Skin of body (tissue), 2 donors: Measurements from ENCODE around the gene GDF7. TPM values are rescaled to one million over a fixed set of nuclear protein-coding genes. Genes with fewer than 3 reads are reported as not detected.

Source experiments
- DNase-seq: peaks from one replicate; lab custom pipeline; 2025; lab: John Stamatoyannopoulos, UW
- total RNA-seq: library from RNA; depleted of rRNA; stranded (reverse); fragments of >200 nt; gene quantifications from one replicate; pipeline ENCODE4 v1.2.3, GENCODE V29; 2014

GDF7 gene
- total RNA-seq, 1 donor from 2014 or later, result 0.89 TPM

DNA sequence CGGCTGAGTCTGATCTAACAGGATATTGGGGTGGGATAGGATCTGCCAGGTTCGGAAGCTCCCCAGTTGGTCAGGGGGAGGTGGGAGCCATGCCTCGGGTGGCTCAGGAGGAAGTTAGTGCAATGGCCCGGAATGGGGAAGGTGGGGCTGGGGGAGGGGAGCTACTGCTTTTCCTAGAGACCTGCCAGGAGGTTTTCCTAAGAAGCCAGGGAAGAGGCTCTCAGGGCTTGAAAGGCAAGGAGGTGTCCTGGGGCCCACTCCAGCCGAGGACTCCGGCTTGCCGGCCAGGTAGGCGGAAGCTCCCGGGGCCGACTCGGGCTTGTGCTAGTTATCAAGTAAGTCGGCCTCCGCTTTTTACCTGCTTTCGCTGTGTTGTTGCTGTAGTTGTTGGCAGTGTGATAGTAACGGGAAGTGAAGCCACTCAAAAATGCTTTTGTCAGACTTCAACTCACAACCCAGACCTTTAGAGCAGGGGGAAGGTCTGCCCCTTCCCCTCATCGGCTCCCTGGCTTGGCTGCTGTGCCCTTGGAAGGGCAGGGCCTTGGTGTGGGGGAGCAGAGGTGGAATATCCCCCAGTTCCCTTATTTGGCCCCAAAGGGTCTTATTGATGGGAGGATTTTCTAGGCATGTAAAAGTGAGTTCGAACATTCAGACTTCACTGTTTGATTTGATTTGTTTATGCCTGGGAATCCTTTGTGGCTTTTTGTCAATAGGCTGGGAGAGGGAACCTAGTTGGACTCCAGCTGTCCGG, 5.4 kb downstream of the GDF7 start:
- DNase-seq, result no peak

DNA sequence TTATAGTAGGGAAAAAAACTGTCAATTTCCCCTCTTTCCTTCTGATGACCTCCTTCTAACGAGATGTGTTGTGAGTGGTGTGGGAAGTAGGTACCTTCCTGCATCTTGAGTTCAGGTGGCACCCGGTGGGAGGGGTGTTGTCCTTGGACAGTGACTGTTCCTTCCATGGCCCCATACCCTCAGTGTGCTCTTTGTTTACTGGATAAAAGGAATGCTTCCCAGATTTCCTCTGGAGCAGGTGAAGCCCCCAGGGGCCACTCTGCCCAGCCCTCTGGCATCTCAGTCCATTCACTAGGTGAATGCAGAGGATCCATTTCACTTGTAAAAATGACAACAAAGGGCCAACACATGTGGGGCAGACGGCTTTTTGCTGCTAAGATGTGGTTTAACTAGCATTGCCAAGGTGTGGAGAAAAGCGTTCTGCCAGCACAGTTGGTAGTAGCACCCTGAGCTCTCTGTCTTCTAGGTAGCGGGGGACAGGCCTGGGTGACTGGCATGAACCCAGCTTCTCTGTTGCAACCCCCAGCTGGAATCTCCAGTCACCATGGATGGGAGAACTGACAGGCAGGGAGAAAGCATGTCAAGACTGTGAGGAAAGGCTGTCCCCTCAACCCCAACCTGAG, 6.9 kb downstream of the GDF7 start:
- DNase-seq, result no peak

DNA sequence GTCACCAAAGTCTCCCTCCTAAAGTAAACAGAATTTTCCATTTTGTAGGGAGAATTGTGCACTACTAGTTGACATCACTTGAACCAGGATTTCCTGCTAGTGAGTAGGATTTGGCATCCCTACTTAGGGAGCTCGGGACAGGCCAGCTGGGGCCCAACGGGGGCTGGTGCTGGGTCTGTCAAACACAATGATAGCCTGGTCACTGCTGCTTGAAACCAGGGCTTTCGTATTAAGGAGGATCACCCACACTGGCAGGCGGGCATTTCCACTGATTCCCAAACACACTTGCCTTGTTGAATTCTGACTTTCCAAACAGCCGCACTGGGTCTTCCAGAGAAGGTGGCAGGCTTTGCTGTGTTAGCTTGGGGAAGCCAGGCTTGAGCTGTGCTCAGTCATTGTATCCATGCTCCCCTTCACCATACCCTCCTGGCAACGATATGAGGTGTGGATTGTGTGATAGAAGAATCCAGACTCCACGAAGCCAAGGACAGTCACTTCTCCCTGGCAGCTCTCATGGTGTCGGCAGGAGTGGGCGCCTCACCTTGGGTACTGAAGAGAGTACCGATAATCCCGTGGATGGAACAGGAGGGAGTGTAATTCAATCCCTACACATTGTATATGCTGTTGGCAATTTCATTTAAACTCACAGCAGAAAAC, 7.5 kb downstream of the GDF7 start:
- DNase-seq, result no peak

DNA sequence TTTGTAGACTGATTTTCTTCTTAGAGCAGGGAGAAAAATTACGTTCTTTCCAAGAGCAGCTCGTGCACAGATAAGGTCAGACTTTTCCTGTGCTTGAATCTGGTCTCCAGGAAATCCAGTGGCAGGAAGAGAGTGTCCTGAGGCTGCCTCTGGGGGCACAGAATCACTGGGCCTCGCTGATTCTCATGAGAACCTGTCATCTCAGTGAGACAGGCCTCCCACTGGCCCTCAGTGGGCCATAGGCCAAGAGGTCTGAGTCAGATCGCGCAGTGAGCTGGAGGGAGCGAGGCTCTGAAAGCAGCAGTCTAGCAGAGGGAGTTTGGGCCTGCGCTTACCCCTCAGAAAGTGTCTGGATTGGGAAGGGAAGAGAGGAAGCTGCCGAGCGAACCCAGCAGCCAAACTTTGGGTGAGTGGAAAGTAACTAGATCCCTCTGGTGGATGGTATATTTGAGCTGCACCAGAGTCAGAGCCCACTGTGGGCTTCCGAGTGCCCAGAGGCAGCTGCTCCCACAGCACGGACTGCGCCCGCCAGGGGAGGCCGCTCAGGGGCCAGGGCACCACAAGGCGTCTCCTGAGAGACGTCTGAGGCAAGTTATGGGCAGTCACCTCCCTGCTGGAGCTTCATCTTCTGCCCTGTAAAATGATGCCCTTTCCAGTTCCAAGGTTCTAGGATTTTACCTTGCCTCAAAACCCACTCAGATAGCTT, 8.2 kb downstream of the GDF7 start:
- no peak for DNase-seq

DNA sequence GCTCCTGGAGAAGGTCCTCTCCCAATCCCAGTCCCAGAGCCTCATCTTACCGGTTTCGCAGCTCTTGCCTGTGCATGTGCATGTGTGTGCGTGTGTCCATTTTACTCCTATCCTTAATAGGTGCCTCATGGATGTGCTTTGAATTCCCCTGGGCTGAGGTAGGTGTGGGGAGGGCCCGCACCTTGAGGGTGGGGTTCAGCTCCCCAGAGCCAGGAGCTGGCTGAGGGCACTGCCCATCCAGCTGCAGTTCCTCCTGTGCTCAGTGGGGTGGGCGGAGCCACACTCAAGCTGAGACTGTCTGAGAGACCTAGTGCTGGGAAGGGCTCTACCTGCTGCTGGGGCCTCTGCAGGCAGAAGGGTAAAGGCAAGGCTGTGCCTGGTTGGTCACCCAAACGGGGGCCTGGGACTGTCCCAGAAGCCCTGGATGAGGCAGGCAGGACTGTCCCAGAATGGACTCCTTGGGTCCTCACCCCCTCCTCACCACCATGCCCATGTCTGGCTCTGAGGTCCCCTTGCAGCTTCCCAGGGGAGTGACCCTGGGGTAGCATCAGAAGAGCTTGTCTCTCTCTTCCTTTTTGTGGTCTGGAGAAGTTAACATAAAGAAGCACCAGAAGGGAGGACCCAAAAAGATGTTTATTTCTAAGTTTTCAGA, 8.9 kb downstream of the GDF7 start:
- no peak for DNase-seq

DNA sequence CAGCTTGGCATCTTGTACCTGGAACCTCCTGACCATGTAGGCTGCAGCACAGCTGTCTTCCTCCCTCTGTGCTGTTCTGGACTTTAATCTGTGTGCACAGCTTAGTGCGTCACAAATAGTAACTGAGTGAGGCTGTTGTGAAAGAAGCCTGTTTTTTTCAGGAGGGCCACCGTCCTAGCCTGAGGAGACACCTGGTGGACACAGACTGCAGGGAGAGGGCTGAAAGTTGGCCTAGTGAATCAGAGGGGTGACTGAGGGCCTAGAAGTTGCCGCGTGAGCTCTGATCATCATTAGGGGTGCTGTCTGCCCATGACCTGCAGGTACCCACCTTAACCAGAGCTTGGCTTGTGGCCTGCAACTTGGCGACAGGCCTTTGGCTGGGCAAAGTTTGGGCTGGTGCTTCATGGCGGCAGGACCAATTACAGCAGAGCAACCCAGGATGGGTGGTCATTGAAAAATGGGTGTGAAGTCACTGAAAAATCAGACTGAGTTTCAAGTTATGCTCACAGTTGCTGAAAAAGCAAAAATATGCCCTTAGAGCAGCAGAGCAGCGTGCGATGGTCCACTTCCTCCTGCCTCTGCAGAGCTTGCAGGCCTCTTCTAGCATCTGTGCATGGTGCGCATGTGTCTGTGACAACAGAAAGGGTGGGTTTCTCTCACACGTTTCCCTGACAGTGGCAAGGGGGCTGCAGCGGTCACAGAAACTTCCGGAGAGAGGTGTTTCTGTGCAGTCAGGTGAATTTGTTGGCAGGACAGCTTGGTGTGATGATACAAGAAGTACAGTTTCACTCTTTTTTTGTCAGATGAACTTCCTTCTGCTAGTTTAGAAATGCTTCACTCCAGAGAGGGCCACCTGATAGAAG, 9.6 kb downstream of the GDF7 start:
- DNase-seq, result no peak

DNA sequence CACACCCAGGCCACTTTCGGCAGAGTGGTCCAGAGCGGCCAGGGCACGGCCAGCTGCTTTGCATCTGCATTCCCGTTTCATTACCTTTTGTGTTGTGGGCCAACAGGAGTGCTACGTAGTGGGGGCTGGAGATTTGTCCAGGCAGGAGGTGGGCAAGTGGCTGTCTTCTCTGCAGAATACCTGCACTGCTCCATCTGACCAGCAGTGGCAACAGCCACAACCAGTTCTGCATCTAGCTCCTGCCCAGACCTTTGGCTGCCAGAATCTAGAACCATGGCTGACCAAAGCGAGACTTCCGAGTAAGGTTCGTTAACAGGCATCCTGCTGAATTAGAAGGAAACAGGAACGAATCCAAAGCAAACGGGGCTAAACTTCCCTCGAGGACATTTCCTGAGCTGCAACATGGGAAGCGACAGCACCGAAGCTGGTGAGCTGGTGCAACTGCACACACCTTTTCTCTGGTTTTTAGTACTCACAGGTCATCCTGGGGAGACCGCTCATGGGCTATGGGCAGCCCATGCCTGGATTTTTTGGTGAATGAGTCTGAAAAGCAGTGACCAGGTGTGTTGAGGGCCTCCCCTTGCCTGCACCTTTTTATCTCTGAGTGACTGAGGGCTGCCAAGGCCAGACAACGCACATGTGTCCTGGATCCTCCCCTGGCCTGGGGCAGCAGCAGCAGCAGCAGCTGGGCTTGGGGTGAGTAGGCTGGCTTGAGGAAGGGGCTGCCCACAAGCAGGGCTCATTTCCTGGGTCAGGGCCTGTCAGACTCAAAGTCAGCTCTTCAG, 10.5 kb downstream of the GDF7 start:
- no peak for DNase-seq

DNA sequence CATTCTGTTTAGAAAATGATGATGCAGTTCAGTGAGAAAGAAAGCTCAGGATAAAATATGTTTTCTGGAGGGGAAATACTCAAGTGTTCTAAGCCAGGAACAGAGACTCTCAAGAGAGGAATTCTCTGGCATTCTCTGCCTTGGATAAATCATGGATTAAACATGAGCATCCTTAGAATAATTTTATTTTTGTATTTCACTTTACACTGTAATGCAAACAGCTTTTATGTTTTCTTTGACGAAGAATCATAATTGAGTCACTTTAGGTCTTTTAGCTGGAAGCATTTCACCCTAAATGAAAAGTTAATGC, 11.1 kb downstream of the GDF7 start:
- no peak for DNase-seq

DNA sequence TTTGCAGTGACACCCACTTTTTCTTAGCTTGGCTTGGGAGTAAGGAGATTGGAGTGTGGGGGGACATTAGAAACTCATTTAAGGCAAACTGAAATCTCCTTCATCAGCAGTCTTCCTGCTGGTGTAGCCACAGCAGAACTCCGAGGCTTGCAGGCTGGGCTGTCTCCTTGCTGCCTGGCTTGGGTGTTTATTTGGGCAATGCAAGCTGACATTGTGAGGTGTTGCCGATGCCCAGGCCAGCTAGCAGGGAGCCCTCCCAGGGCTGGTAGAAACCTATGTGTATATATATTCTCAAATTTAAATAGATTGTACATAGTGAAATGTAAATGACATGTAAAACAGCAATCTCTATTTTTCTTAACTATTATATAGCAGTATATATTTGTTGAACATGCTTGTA, 11.8 kb downstream of the GDF7 start:
- no peak for DNase-seq

DNA sequence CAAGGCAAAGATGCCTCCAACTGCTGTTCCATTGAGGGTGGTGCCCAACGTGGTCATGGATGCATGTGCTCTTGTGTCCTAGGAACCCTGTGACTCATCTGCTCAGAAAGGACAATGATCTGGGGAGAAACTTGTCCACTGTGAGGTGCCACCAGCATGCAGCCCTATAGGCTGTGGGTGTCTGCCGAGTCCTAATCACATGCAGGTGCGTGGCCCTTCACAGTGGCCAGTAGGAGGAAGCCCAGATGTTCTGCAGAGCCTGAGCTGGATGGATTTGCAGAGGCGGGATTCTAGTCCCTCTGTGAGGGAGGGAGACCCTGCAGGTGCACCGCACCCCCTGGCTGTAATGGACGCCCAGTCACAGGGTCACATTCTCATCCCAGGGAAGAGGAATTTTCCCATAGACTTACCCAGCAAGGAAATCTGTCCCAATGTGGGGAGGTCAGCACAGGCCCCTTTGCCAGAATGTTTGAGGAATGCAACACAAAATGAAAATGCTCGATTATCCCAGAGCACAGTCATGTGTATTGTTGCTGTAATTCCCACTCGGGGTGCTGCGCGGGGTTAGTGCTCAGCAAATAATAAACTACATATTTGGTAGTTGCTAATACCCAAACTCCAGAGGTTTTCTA, 13.9 kb downstream of the GDF7 start:
- DNase-seq, result no peak

DNA sequence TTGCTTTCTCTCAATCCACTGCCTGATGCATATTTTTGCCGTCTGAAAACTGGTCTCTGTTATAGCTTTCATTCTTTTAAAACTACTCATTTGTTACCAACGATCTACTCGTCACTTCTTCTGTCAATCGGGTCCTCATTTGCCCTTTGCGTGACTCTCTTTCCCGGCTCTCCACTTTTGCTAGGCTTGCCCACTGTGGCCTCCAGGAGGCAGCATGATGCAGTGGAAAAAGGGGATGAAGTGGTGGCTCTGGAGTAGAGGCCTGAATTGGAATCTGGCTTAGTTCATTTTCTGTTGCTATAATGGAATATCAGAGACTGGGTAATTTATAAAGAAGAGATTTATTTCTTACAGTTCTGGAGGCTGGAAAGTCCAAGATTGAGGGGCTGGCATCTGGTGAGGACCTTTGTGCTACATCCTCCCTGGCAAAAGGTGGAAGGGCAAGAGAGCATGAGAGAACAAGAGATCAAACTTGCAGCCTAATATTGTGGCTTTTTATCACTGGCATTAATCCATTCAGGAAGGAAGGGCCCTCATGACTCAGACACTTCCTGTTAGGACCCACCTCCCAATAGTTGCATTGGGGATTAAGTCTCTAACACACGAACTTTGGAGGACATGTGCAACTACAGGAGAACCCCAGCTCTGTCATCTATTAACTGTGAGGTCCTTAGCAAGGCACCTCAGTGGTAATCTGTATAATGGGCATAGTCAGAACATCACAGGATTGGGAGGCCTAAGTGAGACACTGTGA, 15.4 kb downstream of the GDF7 start:
- no peak for DNase-seq

DNA sequence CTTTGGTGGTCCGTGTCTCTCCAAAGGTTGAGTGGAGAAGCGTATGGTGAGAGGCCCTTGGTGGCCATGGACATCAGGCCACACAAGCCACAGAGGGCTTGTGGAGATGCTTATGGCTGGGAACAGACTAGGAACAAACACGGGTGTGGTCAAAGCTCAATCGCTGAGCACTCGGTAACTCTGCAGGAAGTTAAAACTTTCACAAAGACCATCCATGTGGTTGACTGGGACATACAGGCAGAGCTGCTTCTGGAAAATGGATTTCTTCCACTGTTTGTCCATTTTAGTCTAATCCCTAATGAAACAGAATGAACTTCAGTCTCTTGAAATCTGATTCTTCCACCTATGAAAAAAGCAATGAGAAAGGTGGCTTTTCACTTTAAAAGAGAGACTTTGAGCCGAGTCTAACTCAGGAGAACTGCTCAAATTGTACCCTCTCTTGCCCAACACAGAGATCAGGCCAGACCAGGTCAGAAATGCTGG, 17.7 kb downstream of the GDF7 start:
- DNase-seq, result no peak

DNA sequence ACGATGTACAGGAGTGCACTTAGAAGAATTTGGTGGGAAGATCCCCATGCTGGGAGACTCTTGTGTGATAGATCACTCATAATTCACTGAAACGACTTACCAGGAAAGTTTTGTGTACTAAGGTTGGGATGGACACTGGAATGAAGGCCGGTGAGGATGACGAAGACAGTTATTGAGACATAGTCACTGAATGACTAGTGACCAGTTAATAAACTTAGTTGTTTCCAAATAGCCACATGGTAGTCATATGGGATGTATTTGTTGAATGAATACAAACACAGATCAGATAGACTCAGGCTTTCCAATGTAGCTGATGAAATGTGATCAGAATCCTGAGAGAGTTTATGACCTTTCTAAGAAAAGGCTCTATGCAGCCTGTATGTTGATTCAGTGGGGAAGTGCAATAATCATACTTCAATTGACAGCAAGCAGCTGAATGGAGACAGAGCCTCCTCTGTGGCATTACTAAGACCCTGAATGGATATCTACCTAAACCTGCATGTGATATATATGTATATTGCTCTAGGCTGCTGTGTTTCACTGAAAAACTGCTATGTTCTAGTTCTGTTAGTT, 20.4 kb downstream of the GDF7 start:
- DNase-seq, result no peak

DNA sequence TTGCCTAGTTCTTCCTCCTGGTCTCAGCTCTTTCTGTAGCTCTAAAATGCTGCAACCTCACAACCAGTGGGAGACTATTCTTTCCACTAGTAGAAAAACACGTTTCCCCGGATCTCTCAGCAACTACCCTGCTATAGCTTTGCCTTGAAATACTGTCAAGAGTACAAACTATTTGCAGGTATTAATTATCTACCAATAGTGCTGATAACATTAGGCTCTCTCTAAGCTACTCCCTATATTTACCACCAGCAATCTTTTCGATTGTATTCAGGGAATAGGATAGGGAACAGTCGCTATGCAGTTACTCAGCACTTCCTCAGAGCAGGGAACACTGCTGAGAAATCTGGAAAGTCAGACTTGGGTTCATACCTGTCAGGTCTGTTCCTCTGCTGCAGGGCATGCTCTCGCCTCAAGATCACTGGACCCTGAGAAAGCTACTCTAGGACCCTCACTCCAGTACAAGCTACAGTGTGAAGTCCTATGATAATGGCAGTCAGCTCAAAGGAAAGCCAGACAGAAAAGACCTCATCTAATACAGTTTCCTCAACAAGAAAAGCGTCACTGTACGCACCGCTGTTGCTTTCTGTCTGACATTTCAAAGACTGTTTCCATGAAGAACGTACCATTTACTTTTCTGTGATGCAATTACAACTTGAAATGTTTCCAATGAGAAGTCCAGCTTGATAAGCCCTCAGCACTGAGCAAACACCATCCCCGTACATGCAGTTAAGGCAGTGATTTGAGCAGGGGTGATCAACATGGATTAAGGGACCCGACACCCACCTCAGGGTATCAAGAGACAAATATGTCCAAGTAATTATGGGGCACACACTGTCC, 22.7 kb downstream of the GDF7 start:
- DNase-seq, result no peak

DNA sequence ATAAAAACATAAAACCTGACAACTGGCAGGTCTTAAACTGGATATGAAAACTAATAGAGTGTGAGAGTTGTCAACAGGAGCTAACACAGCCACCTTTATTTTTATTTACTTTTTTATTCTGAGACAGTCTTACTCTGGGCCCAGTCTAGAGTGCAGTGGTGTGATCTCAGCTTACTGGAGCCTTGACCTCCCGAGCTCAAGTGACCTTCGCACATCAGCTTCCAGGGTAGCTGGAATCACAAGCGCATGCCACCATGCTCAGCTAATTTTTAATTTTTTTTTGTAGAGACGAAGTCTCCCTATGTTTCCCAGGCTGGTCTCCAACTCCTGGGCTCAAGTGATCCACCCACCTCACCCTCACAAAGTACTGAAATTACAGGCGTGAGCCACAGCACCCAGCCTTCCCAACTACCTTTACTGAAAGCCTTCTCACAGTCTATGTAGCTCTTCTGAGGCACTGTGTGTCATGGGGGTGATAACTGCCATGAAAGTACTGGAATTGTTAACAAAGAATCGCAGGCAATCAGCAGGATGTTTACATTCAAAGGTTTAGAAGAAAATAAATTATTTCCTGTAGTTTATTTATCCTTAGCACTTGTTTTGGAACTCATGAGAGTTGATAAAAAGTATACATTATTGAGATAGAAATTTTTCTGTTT, 24.3 kb downstream of the GDF7 start:
- DNase-seq, result no peak

- DNase-seq, result no peak
These were observed 25.1 kb downstream of the GDF7 start for GRCh38 chr2:20692081-20692480.

DNA sequence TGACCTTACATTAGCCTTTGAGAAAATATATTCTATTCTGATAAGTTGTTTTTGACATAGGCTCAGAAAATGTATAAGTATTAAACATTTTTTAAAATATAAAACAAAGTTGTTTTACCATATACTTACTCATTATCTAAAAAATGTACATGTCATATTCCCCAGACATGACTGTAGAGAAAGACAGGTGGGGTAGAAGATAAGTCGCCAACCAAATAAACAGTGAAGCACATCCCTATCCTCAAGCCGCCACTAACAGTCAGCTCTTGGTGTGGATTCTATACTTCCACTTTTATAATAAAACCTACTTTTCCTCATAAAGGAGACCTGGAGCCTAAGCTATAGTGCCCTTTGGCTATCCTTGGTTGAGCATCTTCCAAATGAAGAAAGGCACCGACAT, 26.4 kb downstream of the GDF7 start:
- DNase-seq, result no peak
